Activated CD8-positive, alpha-beta memory T cell treated with anti-CD3 and anti-CD28 coated beads, Interleukin-2, amount 50 U/mL, for 1 hour (primary cell): Measurements from ENCODE around the gene FKBP14.

Source experiments
- DNase-seq: peaks from one replicate; pipeline ENCODE4 v3.0.0-alpha.2; 2020; ENCODE audit errors: extremely low read depth

Gene FKBP14, protein sequence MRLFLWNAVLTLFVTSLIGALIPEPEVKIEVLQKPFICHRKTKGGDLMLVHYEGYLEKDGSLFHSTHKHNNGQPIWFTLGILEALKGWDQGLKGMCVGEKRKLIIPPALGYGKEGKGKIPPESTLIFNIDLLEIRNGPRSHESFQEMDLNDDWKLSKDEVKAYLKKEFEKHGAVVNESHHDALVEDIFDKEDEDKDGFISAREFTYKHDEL

DNA sequence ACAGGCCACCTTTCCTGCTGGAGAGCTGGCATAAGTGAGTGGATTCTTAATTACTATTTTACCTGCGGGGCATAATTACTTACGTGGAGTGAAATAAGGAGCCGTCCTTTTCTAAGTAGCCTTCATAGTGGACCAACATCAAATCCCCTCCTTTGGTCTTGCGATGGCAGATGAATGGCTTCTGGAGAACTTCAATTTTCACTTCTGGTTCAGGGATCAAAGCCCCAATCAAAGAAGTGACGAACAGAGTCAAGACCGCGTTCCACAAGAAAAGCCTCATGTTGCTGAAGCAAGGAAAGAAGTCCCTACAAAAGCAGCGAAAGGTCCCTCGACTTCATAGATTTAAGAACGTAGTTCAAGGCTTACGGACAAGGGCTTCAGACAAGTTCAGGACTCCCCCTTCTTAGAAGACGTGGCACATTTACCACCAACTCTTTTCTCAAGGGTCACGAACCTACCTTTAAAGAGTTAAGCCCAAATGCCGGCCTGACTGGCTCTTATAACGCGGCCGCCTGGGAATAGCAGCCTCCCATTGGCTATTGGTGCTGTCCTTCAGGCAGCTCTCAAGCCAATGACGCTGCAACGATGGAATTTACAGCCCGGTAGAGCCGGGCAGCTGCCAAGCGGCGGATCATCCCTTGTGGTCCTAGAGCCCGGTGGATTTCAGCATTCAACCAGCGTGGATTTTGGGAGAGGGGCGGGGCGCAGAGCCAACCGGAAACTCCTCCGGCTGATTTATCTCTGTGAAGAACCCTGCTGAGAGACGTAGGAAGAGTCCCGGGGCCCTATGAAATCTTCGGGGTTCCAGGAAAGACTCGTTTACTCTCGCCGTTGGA is at the start of gene FKBP14:
TSS of gene FKBP14 (minus strand) at position 474 of the 836 bp plus-strand sequence. CDS start at position 280, 194 bp downstream.
- peak; percentile 81 for DNase-seq

DNA sequence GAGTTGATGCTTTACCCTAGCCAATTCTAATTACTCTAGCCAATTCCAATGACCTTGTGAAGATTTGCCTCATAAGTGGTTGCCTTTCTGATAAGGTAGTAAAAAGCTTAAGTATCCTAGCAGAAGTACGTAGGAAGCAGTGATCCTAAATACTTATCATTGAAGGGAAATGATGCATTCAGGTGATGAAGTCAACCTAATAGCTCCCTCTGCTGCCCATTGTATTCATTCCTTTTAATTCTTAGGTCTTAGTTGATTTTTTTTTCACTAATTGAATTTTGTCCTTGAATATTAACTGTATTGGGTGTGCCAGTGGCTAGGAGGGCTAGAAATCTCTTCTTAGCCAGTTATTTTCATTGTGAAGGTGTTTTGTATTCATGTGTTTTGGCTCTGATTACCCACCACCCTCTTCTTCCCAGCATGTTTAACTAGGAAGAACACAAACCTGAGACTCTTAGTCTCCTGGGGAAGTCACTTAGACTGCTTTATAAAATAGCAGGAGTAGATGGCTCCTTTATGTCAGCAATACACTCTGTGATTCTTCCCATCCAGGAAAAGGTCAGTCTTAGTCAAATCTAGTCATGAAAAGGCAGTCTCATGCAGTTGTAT is 48.0 kb upstream of the FKBP14 start:
- DNase-seq: no peak

DNA sequence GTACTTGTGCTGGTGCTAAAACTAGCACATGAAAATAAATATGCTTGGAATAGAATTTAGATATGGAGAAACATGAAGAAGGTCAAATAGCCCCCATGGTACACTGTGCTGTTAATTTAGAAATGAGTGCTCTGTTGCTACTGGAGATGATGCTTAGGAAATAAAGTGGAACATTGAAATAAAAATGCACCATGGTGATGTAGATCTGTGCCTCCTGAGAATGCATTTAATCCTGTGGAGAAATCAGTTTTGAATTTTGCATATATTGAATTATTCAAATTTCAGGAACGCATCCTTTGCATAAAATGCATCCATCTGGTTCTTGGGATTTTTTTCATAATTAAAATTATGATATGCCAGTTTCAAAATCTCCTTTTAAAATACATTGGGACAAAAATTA is 46.2 kb upstream of the FKBP14 start:
- no peak for DNase-seq

DNA sequence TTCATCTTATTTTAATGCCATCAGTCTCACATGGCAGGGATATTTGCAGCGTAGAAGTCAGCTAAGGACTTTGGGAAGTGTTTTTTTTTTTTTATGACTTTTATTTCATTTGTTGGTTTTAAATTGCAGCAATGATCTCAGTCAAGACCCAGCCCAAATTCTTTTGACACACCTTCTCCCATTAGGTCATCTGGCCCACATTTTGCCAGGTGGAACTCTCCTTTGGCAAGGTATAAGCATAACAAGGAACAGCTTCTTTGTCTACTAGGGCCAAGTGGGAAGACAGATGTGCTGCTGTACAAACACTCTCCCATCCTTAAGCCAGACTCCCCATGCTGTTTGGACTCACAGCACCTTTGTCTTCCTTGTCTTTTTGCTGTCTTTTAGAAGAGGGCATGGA is 43.5 kb upstream of the FKBP14 start:
- DNase-seq: no peak

DNA sequence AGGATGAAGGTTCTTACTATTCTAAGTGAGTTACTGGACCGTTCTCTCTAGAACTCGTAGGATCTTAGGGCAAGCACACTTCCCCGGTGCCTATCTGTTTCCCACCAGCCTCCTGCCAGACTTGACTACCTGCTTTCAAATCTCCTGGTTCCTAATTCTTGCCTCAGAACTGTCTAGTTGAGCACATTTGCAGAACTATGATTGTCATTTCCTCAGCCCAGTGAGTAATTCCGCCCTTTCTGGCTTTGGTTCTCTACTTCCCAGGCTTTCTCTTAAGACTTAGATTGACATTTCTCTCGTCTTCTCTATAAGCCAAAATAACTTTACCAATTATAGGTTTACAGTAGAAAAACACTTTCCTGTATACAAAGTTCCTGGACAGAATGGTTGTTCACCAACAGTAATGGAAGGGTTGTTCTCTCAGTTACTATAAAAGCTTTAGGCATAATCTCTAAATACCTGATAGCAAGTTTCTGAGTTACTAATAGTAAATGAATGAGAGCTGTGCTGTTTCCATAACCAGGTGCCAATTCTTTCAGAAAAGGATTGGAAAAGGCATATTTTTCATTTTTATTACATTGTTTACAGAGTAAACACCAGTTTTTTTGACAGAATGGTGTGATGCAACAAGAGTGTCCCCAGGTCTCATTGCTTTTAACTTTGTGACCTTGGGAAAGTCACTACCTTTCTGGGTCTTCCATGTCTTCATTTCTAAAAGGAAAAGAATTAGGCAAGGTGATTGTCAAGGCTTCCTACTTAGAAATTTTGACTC is 42.8 kb upstream of the FKBP14 start:
- DNase-seq: no peak

DNA sequence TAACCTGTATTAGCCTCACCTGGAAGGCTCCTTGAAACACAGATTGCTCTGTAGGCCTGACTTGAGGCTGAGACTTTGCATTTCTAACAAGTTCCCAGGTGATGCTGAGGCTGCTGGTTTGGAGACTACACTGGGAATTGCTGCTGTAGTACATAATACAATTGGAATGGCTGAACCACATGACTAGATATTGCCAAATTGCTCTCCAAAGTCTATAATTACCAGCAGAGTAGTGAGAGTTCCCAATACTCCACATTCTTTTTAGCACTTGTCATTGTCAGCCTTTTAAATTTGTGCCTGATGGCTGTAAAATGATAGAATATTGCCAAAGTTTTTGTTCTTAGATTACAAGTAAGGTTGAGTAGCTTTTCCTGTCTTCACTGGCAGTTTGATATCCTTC is 41.6 kb upstream of the FKBP14 start:
- DNase-seq: no peak

DNA sequence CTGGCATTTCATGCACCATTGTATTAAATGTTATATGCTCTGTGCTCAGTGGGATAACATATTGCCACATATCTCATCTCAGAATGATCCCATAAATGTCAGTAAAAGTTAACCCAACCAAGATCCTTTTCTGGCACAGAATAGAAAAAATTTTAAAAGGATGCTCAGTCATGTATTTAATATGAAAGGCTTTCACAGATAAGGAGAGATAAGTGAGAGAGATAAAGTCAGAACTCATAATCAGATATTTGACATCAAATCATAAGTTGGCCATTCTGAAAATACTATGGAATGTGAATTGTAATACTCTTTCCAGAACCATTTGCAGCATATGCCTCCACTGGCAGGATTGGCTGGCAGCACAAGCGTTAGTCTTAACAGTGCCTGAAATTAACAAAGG is 40.2 kb upstream of the FKBP14 start:
- DNase-seq: no peak

DNA sequence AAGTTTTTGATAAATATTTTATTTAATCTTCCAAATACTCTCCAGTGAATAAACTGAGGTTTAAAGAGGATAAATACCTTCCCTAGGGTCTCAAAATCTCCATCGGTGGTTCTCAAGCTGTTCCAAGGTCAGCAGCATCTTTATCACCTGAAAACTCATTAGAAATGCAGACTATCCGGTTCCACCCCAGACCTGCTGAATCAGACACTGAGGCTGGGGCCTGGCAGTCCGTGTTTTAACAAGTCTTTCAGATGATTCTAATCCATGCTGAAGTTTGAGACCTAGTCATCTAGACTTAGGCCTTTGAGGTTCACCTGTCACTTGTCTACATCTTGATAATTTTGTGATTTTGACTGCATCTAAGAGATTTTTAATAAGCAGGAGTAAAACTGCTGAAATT is 39.2 kb upstream of the FKBP14 start:
- no peak for DNase-seq

DNA sequence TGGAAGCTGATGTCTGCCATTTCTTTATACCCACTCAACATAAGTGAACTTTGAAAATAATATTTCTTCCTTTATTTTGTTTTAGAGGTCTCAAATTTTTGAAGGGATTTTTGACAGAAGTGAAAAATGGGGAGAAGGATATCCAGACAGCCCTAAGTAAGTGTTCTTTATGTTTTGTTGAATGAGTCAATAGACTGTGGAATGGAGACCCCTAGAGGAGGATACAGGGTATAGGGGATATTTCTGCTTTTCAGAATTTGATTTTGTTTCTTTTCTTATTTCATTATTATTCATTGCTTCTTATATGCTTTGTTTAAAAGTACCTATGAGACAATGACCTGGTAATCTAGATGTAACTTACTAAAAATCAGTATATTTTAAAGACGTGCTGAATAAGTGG is 36.1 kb upstream of the FKBP14 start:
- no peak for DNase-seq

DNA sequence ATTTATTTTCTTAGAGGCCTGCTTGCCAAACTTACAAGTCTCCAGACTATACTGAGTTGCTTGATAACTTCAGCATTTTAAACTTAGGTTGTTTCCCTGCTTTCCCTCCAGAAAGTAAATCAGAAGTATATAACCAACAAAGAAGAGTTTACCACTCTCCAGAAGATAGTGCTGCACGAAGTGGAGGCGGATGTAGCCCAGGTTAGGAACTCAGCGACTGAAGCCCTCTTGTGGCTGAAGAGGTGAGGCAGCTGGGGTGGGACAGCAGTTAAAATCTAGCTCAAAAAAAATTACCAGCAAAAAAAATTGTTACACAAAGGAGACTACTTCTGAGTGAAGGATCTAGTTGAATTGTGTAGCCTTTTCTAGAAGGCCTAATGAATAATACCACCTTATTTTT is 35.3 kb upstream of the FKBP14 start:
- peak; percentile 19 for DNase-seq

DNA sequence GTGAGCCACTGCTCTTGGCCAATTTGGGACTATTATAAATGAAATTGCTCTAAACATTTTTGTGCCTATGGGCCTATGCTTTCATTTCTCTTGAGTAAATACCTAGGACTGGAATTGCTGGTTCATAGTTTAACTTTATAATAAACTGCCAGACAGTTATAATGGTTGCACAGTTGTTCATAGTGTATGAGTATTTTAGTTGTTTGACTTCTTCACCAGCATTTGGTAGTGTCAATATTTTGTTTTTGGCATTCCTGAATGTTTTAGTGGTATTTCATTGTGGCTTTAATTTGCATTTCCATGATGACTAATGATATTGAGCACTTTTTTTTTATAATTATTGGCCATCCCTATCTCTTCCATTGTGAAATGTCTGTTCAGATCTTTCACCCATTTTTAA is 31.2 kb upstream of the FKBP14 start:
- DNase-seq: no peak

DNA sequence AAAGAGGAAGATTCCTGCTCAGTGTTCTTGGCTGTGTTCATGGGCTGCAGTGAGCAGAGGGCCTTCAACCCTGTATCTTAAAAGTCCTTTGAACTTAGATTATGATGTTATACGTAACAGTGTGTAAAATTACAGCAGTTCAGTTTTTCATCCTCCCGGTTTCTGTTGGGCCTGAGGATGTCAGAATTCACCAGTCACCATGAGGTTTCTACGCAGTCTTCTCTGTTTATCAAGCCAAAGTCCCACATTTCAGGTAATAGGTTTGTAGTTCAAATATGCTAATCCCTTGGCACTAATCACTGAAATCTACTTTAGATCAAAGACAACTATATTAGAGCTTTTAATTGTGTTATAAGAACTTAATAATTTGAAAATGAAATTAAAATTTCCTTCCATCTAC is 26.6 kb upstream of the FKBP14 start:
- DNase-seq: no peak

DNA sequence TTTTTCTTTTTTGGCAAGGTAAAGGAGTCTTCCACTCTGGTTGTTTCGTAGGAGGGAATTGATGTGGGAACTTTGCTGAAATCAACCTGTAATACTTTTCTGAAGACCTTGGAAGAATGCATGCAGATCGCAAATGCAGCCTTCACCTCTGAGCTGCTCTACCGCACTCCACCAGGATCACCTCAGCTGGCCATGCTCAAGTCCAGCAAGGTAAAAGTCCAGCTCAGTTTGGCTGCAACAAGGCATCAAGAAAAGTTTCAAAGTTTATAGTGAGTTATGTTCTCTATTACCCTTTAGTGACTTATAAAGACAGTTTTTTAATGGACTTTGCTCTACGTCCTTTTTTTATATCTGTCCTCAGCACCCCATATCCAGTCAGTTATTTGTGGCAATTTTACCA is 22.7 kb upstream of the FKBP14 start:
- no peak for DNase-seq

DNA sequence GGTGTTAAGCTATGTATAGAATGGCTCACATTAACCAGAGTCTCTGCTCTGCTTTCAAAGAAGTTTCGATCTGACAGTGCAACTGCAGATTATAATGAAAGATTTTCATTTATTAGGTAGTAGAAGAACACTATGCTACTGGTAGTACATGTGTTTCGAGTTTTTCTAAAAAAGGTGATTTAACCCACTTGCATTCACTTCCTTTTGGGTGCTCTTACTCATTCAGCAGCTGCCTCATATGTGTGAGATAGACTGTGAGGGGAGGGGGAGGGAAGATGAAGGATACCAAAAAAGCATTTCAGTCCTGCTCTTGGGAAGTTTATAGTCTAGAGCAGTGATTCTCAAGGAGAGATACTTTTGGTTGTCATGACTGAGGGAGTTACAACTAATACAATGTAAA is 22.1 kb upstream of the FKBP14 start:
- DNase-seq: no peak

DNA sequence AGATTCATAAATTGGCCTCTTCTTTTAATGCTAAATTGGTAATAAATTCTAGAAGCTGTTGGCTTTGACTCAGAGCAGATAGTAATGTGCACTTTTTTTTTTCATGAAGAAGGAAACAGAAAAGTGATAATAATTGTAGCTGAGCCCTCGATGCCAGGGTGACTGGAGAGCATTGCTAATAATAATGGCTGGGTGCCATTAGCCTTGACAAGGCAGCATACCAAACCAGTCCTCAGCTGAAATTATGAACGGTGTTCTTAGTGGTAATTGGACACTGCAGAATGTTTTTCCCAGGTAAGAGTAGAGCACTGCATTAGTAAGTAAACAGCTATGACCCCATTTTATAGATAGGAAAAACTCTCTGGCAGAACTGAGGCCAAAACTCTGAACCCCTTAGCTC is 20.6 kb upstream of the FKBP14 start:
- no peak for DNase-seq

DNA sequence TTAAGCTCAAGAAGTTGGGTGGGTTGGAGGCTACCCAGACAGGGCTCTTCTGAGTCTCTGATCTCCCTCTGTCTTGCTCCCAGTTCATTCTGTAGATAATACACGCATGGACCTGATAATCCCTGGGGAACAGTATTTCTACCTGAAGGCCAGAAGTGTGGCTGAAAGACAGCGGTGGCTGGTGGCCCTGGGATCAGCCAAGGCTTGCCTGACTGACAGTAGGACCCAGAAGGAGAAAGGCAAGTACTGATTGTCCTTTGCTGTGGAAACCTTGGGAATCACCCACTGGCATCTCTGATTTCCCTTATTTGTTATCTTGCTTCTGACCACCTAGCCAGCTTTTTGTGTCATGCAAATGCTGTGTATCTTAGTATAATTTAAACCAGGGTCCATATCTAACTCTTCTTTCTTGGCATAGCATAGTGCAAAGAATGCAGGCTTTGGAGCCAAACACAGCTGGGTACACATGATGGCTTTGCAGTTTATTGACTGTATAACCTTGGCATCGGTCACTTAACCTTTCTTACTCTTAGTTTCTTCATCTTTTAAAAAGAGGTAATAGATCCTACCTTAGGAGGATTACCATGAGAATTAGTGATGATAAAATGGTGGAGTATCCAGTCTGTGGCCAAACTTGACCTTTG is 19.7 kb upstream of the FKBP14 start:
- DNase-seq: no peak

DNA sequence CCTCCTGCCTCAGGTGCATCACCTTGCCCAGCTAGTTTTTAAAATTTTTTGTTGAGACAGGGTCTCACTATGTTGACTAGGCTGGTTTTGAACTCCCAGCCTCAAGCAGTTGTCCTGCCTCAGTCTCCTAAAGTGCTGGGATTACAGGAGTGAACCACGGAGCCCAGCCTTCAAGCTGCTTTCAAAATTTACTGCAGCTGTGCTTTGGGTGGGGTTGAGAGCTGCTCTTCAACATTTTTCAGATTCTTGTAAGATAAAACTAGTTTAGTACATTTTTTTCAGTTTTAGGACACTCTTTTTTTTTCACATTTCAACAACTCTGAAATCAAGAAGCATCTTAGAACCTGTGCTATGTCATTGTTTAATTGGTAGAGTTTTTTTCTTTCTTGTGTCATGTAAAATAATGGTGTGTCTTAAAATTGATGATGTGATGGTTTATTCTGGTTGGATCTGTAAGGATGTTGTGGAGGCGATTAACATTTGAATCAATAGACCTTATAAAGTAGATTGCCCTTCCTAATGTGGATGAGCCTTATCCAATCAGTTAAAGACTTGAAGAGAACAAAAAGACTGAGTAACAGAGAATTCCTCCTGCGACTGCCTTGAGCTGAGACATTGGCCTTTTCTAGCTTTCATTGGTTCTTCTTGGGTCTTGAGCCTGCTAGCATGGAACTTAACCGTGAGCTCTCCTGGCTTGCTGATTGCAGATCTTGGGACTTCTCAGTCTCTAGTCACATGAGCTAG is 15.2 kb upstream of the FKBP14 start:
- no peak for DNase-seq

DNA sequence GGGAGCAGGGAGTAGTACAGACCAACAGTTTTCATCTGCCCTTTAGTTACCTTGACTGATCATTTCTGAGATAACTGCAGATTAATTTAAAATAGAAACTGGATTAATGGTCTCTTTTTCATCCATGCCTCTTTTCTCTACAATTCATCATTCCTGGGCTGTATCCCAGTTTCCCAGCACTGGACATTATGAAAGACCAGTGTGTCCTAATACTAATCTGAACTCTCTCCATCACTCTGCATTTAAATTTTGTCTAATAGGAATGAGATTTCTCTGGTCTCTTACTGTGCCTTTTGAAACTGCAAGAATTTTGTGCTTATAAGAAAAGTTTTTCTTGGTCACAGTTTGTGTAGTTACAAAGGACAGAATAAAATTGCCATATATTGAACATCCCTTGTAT is 14.4 kb upstream of the FKBP14 start:
- DNase-seq: no peak

DNA sequence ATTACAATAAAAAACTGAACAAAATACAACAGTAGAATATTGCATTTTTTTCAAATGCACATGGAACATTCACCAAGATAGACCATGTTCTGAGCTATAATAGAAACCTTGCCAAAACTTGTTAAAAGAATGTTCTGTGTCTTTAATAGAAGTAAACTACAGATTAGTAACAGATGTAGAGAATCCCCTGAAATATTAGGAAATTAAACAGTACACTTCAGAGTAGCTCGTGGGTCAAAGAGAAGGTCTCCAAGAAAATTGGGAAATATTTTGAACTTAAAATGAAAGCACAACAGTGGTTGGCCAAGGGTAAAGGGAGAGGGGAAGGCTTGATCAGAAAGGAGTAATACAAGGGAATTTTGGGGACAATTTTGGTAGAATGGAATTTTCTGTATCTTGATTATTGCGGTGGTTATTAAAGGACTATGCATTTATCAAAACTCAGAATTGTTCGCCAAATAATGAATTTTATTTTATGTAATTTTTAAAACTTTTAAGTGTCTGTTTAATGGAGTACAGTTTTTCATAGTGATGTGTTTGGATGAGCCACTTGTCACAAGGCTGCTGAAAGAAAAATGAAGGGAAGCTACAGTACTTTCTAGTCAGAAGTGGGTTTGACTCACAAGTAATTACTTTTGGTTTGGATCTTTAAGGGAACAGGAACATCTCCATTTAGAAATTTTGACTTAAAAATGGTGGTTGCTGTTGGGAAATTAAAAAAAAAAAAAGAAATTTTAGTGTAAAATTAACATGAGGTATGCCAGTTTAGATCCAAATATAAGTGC is 11.9 kb upstream of the FKBP14 start:
- no peak for DNase-seq

DNA sequence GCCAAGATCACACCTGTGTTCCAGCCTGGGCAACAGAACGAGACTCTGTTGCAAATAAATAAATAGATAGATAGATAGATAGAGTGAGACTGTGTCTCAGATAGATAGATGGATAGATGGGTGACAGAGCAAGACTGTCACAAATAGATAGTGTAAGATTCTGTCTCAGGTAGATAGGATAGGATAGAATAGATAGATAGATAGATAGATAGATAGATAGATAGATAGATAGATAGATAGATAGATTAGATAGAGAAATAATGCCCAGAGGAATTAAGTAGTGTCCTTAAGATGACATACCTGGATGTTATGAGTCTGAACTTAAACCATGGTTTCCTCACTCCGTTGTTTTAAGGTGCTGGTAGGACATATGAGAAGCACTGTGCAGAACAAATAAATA is 9.7 kb upstream of the FKBP14 start:
- no peak for DNase-seq
